KOPT-K1 (cell line): ENCODE measurements around the gene HOXB5.

Experiments used
- H3K27ac ChIP-seq: fragments of 200-600 bp; sonication (generic); 2 replicates; pipeline ENCODE4 v1.5.1; 2016; ENCODE audit warnings: antibody characterized with exemption, mild to moderate bottlenecking, low read depth, low read length; ENCODE audit not compliant: poor library complexity, severe bottlenecking
- H3K36me3 ChIP-seq: fragments of 200-600 bp; sonication (generic); 2 replicates; pipeline ENCODE4 v1.5.1; 2017; ENCODE audit warnings: antibody characterized with exemption, mild to moderate bottlenecking, low read length, moderate library complexity; ENCODE audit not compliant: insufficient read depth
- H3K9me3 ChIP-seq: fragments of 200-600 bp; sonication (generic); 2 replicates; pipeline ENCODE4 v1.5.1; 2017; ENCODE audit warnings: antibody characterized with exemption, low read length, mild to moderate bottlenecking; ENCODE audit not compliant: insufficient read depth, poor library complexity, severe bottlenecking

Gene HOXB5

GRCh38 chr17:48583708-48584222, 9.8 kb downstream of the HOXB5 start:
- no peak overlapping the region for H3K27ac ChIP-seq
- H3K9me3 ChIP-seq, result no peaks in the 10 kb centered on the region
- no peaks in the 10 kb centered on the region for H3K36me3 ChIP-seq

GRCh38 chr17:48582750-48583069, 10.9 kb downstream of the HOXB5 start:
- no peak overlapping the region for H3K27ac ChIP-seq

GRCh38 chr17:48579760-48580554, 13.6 kb downstream of the HOXB5 start:
- no peak overlapping the region for H3K27ac ChIP-seq
- H3K9me3 ChIP-seq, result no peaks in the 10 kb centered on the region
- peaks cover 9% of the 10 kb centered on the region for H3K36me3 ChIP-seq

More at GRCh38 chr17:48582750-48583069, 10.9 kb downstream of the HOXB5 start:
- Histone ChIP-seq H3K9me3 (no peaks in the 10 kb centered on the region), H3K36me3 (no peaks in the 10 kb centered on the region)

DNA sequence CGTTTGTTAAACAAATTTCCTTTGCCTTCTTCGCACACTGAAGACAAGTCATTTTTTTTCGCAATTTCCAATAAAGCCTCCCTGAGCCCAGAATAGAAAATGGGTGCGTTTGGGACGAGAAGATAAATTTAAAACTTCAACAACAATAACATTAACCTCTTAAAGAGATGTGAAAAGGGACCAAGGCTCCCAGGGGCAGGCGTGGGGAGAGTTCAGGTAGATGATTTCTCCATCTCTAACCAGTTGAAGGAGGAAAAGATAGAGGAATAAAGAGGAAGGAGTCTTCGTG, 14.2 kb downstream of the HOXB5 start:
- Histone ChIP-seq H3K9me3 (no peaks in the 10 kb centered on the region), H3K27ac (no peak overlapping the region), H3K36me3 (peaks cover 11% of the 10 kb centered on the region)

- Histone ChIP-seq H3K9me3 (no peaks in the 10 kb centered on the region), H3K36me3 (peaks cover 11% of the 10 kb centered on the region), H3K27ac (peak overlapping the region; percentile 81)
These were observed 14.7 kb downstream of the HOXB5 start for GRCh38 chr17:48578616-48579470.

GRCh38 chr17:48577946-48578615, 15.5 kb downstream of the HOXB5 start, which contains the start of gene HOXB4:
TSS of gene HOXB4 (minus strand) at chr17:48578350. CDS start at chr17:48578319, 31 bp downstream.
- H3K9me3 ChIP-seq, result no peaks in the 10 kb centered on the region
- H3K27ac ChIP-seq, result peak within 1 kb of the TSS; percentile 81
- H3K36me3 ChIP-seq, result peaks cover 11% of the 10 kb centered on the region

DNA sequence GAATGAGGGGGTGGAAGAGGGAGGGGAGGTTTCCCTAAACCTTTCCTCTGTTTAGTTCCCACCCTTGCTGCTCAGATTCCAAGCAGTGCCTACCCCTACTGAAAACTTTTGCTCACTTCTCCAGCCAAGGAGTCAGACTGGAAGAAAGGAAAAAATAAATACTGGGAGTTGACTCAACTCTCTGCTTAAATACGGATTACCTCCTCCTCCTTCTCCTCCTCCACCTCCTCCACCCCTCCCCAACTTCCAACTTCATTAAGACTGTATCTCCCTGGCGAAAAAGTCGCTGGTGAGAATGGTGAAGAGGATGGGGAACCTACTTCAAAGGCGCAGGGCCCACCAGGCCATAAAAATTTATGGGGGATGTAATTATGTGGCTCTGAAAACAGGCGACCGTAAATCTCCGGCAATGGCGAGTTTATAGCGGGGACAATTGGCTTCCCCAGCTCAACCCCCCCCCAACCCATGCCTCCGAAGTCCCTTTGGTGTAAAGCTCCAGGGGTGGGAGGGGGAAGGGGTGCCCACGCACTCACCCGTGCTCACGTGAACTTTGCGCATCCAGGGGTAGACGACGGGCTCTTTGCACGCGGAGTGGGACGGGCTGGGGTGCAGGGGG, 16.1 kb downstream of the HOXB5 start:
- no peaks in the 10 kb centered on the region for H3K9me3 ChIP-seq
- peaks cover 11% of the 10 kb centered on the region for H3K36me3 ChIP-seq
- H3K27ac ChIP-seq, result peak overlapping the region; percentile 81

DNA sequence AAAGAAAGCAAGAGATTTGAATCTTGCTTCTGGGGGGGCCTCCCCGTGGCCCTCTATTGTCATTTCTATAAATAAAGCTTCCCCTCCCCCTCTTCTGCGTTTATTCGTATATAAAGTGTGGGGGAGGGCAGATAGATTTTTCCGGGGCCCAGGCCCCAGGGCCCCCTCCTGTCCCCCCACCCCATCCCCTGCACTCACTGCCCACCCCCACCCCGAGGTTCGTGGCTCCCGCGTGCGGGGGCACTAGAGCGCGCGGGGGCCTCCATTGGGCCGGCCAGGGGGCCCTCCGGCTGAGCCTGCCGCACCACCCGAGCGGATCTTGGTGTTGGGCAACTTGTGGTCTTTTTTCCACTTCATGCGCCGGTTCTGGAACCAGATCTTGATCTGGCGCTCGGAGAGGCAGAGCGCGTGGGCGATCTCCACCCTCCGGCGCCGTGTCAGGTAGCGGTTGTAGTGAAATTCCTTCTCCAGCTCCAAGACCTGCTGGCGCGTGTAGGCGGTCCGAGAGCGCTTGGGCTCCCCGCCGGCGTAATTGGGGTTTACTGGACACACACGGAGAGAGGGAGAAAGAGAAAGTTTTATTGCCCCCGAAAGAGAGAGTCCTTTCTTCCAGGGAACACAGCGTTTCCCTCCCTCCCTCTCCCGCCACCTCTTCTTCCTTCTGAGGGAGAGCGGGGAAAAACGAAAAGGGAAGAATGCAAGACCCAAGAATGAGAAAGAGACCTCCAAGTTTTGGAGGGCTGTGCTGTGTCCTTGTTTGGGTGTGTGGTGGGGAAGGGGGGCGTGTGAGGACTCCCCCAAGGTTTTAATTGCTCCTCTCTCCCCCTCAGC, 16.9 kb downstream of the HOXB5 start:
- H3K36me3 ChIP-seq, result peaks cover 12% of the 10 kb centered on the region
- H3K27ac ChIP-seq, result peak overlapping the region; percentile 81
- H3K9me3 ChIP-seq, result no peaks in the 10 kb centered on the region

DNA sequence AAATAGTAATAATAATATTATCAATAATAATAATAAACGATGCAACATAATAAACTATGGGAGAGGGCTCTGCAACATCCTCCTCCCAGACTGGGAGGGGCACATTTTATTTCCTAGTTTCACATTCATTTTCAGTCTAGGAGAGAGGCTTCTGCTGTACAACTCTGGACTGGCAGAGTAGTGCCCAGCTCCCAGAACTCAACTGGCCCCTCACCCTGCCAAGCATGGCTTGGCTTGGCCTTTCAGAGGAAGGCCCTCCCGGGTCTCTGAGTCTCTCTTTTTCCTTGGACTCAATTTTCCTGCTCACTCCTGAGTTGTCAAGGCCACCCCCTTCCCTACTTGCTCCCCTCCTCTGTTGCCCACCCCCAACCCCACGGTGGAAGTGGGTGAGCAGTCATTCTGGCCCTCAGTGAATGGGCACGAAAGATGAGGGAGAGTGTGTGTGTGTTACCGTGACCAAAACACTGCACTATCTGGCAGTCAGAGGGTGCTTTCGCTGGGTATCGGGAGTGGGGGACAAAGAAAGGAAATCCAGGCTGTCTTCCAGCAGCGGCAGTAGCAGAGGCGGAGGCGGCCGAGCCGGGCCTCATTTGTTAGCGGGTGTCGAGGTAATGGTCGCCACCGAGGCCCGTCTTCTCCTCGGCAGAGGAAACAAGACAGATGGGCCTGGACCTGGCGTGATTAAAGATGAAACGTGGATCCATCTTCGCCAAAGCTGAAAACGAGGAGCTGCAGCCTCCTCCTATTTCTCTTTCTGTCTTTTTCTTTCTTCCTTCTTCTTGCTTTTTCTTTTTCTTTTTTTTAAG, 17.7 kb downstream of the HOXB5 start:
- Histone ChIP-seq H3K27ac (no peak overlapping the region), H3K36me3 (peaks cover 20% of the 10 kb centered on the region), H3K9me3 (no peaks in the 10 kb centered on the region)

DNA sequence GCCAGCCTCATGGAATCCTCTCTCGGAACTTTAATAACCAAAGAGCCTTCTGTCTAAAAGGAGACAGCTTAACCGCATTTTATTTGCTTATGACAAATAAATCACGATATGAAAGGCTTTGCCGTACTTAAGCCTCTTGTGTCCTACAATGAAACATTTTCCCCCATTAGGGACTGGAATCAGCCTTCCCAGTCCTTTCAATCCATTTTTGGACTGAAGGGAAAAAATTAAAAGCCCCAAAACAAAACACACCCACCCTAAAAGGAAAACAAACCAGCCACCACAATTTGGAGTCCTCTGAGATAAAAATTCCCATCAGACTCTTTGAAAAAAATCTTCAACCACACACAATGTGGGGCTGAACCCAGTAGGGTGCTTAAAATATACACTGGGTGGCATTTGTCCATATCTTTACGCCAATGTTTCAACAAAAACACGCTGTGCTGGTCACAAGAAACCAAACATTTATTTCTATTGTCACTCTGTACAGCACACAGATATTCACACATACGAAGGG, 18.5 kb downstream of the HOXB5 start:
- peaks cover 27% of the 10 kb centered on the region for H3K36me3 ChIP-seq
- H3K9me3 ChIP-seq, result no peaks in the 10 kb centered on the region
- no peak overlapping the region for H3K27ac ChIP-seq

GRCh38 chr17:48574505-48575065, 19.0 kb downstream of the HOXB5 start:
- Histone ChIP-seq H3K9me3 (no peaks in the 10 kb centered on the region), H3K36me3 (peaks cover 32% of the 10 kb centered on the region), H3K27ac (no peak overlapping the region)

GRCh38 chr17:48571826-48572417, 21.7 kb downstream of the HOXB5 start:
- no peaks in the 10 kb centered on the region for H3K9me3 ChIP-seq
- peaks cover 35% of the 10 kb centered on the region for H3K36me3 ChIP-seq
- no peak overlapping the region for H3K27ac ChIP-seq
